ENCODE data around the gene BMP8B. TPM values are rescaled to one million over a fixed set of nuclear protein-coding genes. Genes with fewer than 3 reads are reported as not detected.

BMP8B gene
- total and polyA plus RNA-seq, 8 donors, result 0.14 to 5.2 (median 0.68) TPM; not detected in 1

- peak overlapping the region in 2 of 5 donors; percentile 39 to 55 for H3K27ac ChIP-seq
Observed at GRCh38 chr1:39753132-39754025, 35.3 kb downstream of the BMP8B start.

GRCh38 chr1:39752703-39753102 is 36.0 kb downstream of the BMP8B start:
- no peak for DNase-seq
- H3K27ac ChIP-seq, result peak overlapping the region in 1 of 5 donors; percentile 55
- WGBS, 5 donors, result 88 to 94% (median 90%) methylated on average over 6 of the region's 6 CpGs
- H3K27me3 ChIP-seq, result no peaks in the 10 kb centered on the region
- H3K4me3 ChIP-seq, result no peak overlapping the region
- peaks cover 0 to 23% (median 9%) of the 10 kb centered on the region in 4 donors for H3K4me1 ChIP-seq
- H3K36me3 ChIP-seq, result peaks cover 83 to 100% (median 100%) of the 10 kb centered on the region in 4 donors
- TF ChIP-seq POLR2A (IDR thresholded peaks at IDR 0.05), result no peak
- no peak for TF ChIP-seq CTCF (IDR thresholded peaks at IDR 0.05)
- TF ChIP-seq POLR2AphosphoS5 (IDR thresholded peaks at IDR 0.05), result no peak
- no peak for TF ChIP-seq EP300 (IDR thresholded peaks at IDR 0.05)
- intact Hi-C loops (cut with DNase I; ENCODE audit: low total_unique reads), result no loop called here
- no peaks in the 10 kb centered on the region for H3K9me3 ChIP-seq

More at GRCh38 chr1:39753132-39754025, 35.3 kb downstream of the BMP8B start:
- intact Hi-C loops (cut with DNase I; ENCODE audit: low total_unique reads), result no loop called here
- no peaks in the 10 kb centered on the region for H3K27me3 ChIP-seq
- peaks cover 78 to 100% (median 100%) of the 10 kb centered on the region in 4 donors for H3K36me3 ChIP-seq
- WGBS, 5 donors, result 85 to 95% (median 94%) methylated on average over 16 of the region's 16 CpGs
- DNase-seq, result no peak
- no peak overlapping the region for H3K4me3 ChIP-seq
- no peak for TF ChIP-seq EP300 (IDR thresholded peaks at IDR 0.05)
- TF ChIP-seq CTCF (IDR thresholded peaks at IDR 0.05), result no peak
- no peak for TF ChIP-seq POLR2A (IDR thresholded peaks at IDR 0.05)
- TF ChIP-seq POLR2AphosphoS5 (IDR thresholded peaks at IDR 0.05), result no peak
- H3K9me3 ChIP-seq, result no peaks in the 10 kb centered on the region
- peaks cover 0 to 23% (median 9%) of the 10 kb centered on the region in 4 donors for H3K4me1 ChIP-seq

GRCh38 chr1:39751595-39751994 is 37.1 kb downstream of the BMP8B start:
- WGBS, 5 donors, result 95 to 99% (median 96%) methylated on average over 6 to 7 of the region's 7 CpGs
- H3K36me3 ChIP-seq, result peaks cover 80 to 100% (median 100%) of the 10 kb centered on the region in 4 donors

More at GRCh38 chr1:39751595-39751994, 37.1 kb downstream of the BMP8B start:
- TF ChIP-seq EP300 (IDR thresholded peaks at IDR 0.05) (no peak), POLR2AphosphoS5 (IDR thresholded peaks at IDR 0.05) (no peak), POLR2A (IDR thresholded peaks at IDR 0.05) (no peak), CTCF (IDR thresholded peaks at IDR 0.05) (no peak)
- Histone ChIP-seq H3K27ac (no peak overlapping the region), H3K9me3 (no peaks in the 10 kb centered on the region), H3K4me3 (no peak overlapping the region), H3K27me3 (no peaks in the 10 kb centered on the region), H3K4me1 (peaks cover 0 to 23% (median 9%) of the 10 kb centered on the region in 4 donors)
- no peak for DNase-seq
- intact Hi-C loops (cut with DNase I; ENCODE audit: low total_unique reads), result no loop called here
